Rectal smooth muscle tissue (tissue), 1 donor: ENCODE data around the gene UBTD1.
"Not testable (repeated sequence)": the region's sequence is repeated elsewhere in the genome, so short reads cannot be mapped to it uniquely, and the experiment has no call there.

ENCODE experiments used
- H3K27ac ChIP-seq: one replicate; pipeline ENCODE4 v1.7.0; 2013; ENCODE audit warnings: low read depth, low read length, inconsistent platforms
- H3K27me3 ChIP-seq: one replicate; pipeline ENCODE4 v1.7.0; 2013; ENCODE audit warnings: low read length; ENCODE audit not compliant: control insufficient read depth, insufficient read depth
- H3K36me3 ChIP-seq: one replicate; pipeline ENCODE4 v1.7.0; 2013; ENCODE audit warnings: low read length; ENCODE audit not compliant: control insufficient read depth, insufficient read depth
- H3K4me1 ChIP-seq: one replicate; pipeline ENCODE4 v1.7.0; 2013; ENCODE audit warnings: low read length; ENCODE audit not compliant: control insufficient read depth, insufficient read depth
- H3K4me3 ChIP-seq: one replicate; pipeline ENCODE4 v1.7.0; 2013; ENCODE audit warnings: low read length
- H3K9ac ChIP-seq: one replicate; pipeline ENCODE4 v1.7.0; 2013; ENCODE audit warnings: low read length

Gene UBTD1

GRCh38 chr10:97520978-97521761 lies 22.4 kb downstream of the UBTD1 start:
- Histone ChIP-seq H3K36me3 (no peaks in the 10 kb centered on the region), H3K27ac (no peak overlapping the region), H3K27me3 (no peaks in the 10 kb centered on the region), H3K9ac (no peak overlapping the region), H3K4me3 (no peak overlapping the region), H3K4me1 (peaks cover 2% of the 10 kb centered on the region)

- H3K4me3 ChIP-seq, result no peak overlapping the region
- H3K36me3 ChIP-seq, result no peaks in the 10 kb centered on the region
- no peaks in the 10 kb centered on the region for H3K27me3 ChIP-seq
- H3K9ac ChIP-seq, result no peak overlapping the region
- H3K4me1 ChIP-seq, result peaks cover 2% of the 10 kb centered on the region
- H3K27ac ChIP-seq, result no peak overlapping the region
Measured at GRCh38 chr10:97522071-97522470, 23.3 kb downstream of the UBTD1 start.

- H3K9ac ChIP-seq, result no peak overlapping the region
- H3K27me3 ChIP-seq, result no peaks in the 10 kb centered on the region
- no peak overlapping the region for H3K27ac ChIP-seq
- H3K4me3 ChIP-seq, result no peak overlapping the region
- H3K36me3 ChIP-seq, result no peaks in the 10 kb centered on the region
- H3K4me1 ChIP-seq, result no peaks in the 10 kb centered on the region
Measured at GRCh38 chr10:97522937-97523336, 24.2 kb downstream of the UBTD1 start.

GRCh38 chr10:97525086-97525485 lies 26.4 kb downstream of the UBTD1 start:
- H3K27ac ChIP-seq, result no peak overlapping the region
- no peaks in the 10 kb centered on the region for H3K36me3 ChIP-seq

GRCh38 chr10:97525683-97526110 lies 27.0 kb downstream of the UBTD1 start:
- Histone ChIP-seq H3K4me3 (no peak overlapping the region), H3K27ac (no peak overlapping the region), H3K4me1 (no peaks in the 10 kb centered on the region)

More at GRCh38 chr10:97525086-97525485, 26.4 kb downstream of the UBTD1 start:
- Histone ChIP-seq H3K4me3 (no peak overlapping the region), H3K4me1 (no peaks in the 10 kb centered on the region), H3K9ac (no peak overlapping the region), H3K27me3 (no peaks in the 10 kb centered on the region)

GRCh38 chr10:97528876-97529275 lies 30.2 kb downstream of the UBTD1 start:
- not testable (repeated sequence) for H3K27ac ChIP-seq, H3K27me3 ChIP-seq, H3K36me3 ChIP-seq, H3K4me1 ChIP-seq, H3K4me3 ChIP-seq, H3K9ac ChIP-seq

More at GRCh38 chr10:97525683-97526110, 27.0 kb downstream of the UBTD1 start:
- Histone ChIP-seq H3K9ac (no peak overlapping the region), H3K36me3 (no peaks in the 10 kb centered on the region), H3K27me3 (no peaks in the 10 kb centered on the region)

GRCh38 chr10:97529685-97530465 lies 31.2 kb downstream of the UBTD1 start:
- Histone ChIP-seq H3K9ac (no peak overlapping the region), H3K36me3 (no peaks in the 10 kb centered on the region), H3K4me1 (no peaks in the 10 kb centered on the region), H3K4me3 (no peak overlapping the region), H3K27me3 (no peaks in the 10 kb centered on the region), H3K27ac (no peak overlapping the region)

- H3K27me3 ChIP-seq, result no peaks in the 10 kb centered on the region
- H3K4me3 ChIP-seq, result no peak overlapping the region
- no peaks in the 10 kb centered on the region for H3K36me3 ChIP-seq
- H3K9ac ChIP-seq, result no peak overlapping the region
- no peaks in the 10 kb centered on the region for H3K4me1 ChIP-seq
- H3K27ac ChIP-seq, result no peak overlapping the region
Measured at GRCh38 chr10:97531401-97531986, 32.8 kb downstream of the UBTD1 start.

- no peak overlapping the region for H3K9ac ChIP-seq
- no peaks in the 10 kb centered on the region for H3K4me1 ChIP-seq
- H3K27ac ChIP-seq, result no peak overlapping the region
- H3K36me3 ChIP-seq, result no peaks in the 10 kb centered on the region
- H3K27me3 ChIP-seq, result no peaks in the 10 kb centered on the region
- H3K4me3 ChIP-seq, result no peak overlapping the region
Measured at GRCh38 chr10:97532935-97533671, 34.4 kb downstream of the UBTD1 start.

GRCh38 chr10:97533888-97534287 lies 35.2 kb downstream of the UBTD1 start:
- Histone ChIP-seq H3K4me3 (no peak overlapping the region), H3K27me3 (no peaks in the 10 kb centered on the region), H3K4me1 (no peaks in the 10 kb centered on the region), H3K36me3 (no peaks in the 10 kb centered on the region), H3K27ac (no peak overlapping the region), H3K9ac (no peak overlapping the region)

- no peak overlapping the region for H3K9ac ChIP-seq
- H3K4me3 ChIP-seq, result no peak overlapping the region
- no peaks in the 10 kb centered on the region for H3K36me3 ChIP-seq
- H3K27me3 ChIP-seq, result no peaks in the 10 kb centered on the region
- no peaks in the 10 kb centered on the region for H3K4me1 ChIP-seq
- no peak overlapping the region for H3K27ac ChIP-seq
Measured at GRCh38 chr10:97534746-97535367, 36.1 kb downstream of the UBTD1 start.
